Measurements from ENCODE around the gene WDR3. TPM values are rescaled to one million over a fixed set of nuclear protein-coding genes. Genes with fewer than 3 reads are reported as not detected.

WDR3 gene
- total RNA-seq, 1 donor, result 17.7 TPM

- no peak overlapping the region for H3K4me3 ChIP-seq (ENCODE audit: low read depth, low read length)
- TF ChIP-seq CTCF (IDR thresholded peaks at IDR 0.05; ENCODE audit: insufficient read depth, low read depth, low read length), result no peak
Measured at GRCh38 chr1:117932576-117932975, 3.0 kb downstream of the WDR3 start.

DNA sequence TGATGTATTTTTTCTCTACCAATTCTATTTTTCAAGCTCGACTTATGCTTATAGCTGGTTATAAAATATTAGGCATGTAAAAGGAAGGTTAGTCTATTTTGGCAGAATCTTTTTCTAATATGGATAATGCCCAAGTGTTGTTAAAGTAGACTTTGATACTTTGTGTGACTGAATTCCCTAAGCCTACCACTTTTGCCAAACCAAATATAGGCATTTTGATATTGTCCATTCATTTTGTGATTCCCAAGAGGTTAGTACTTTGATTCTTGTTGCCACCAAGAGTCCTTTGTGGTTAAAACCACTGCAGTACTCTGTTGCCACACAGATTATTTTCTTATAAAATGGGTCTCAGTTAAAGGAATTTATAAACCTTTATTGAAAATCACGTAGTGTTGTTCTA is 4.2 kb downstream of the WDR3 start:
- no peak for TF ChIP-seq CTCF (IDR thresholded peaks at IDR 0.05; ENCODE audit: insufficient read depth, low read depth, low read length)
- no peak overlapping the region for H3K4me3 ChIP-seq (ENCODE audit: low read depth, low read length)
- no peak for DNase-seq (ENCODE audit: low read depth)

More at GRCh38 chr1:117932576-117932975, 3.0 kb downstream of the WDR3 start:
- no peak for DNase-seq (ENCODE audit: low read depth)

GRCh38 chr1:117942293-117942692 is 12.8 kb downstream of the WDR3 start:
- TF ChIP-seq CTCF (IDR thresholded peaks at IDR 0.05; ENCODE audit: insufficient read depth, low read depth, low read length), result no peak
- DNase-seq (ENCODE audit: low read depth), result no peak
- no peak overlapping the region for H3K4me3 ChIP-seq (ENCODE audit: low read depth, low read length)

GRCh38 chr1:117952386-117952785 is 22.8 kb downstream of the WDR3 start:
- TF ChIP-seq CTCF (IDR thresholded peaks at IDR 0.05; ENCODE audit: insufficient read depth, low read depth, low read length), result no peak
- H3K4me3 ChIP-seq (ENCODE audit: low read depth, low read length), result no peak overlapping the region
- no peak for DNase-seq (ENCODE audit: low read depth)

DNA sequence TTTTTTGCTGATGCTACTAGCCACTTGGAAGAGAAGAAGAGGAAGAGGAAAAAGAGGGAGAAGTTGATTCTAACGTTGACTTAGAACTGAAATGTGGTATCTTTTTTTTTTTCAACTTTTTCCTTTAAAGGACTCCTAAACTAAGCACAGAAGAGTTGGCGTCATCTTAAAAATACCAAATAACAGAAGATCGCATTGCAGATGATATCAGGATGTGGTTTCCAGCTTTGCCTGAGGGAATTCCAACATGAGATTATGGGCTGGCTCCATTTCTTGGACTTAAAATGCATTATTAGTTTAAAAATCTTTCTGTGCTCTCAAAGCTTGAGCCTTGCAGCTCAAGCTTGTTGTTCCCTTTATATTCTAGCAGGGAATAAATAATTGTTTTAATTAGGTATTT is 29.8 kb downstream of the WDR3 start:
- no peak for TF ChIP-seq CTCF (IDR thresholded peaks at IDR 0.05; ENCODE audit: insufficient read depth, low read depth, low read length)
- peak; percentile 48 for DNase-seq (ENCODE audit: low read depth)
- H3K4me3 ChIP-seq (ENCODE audit: low read depth, low read length), result no peak overlapping the region

DNA sequence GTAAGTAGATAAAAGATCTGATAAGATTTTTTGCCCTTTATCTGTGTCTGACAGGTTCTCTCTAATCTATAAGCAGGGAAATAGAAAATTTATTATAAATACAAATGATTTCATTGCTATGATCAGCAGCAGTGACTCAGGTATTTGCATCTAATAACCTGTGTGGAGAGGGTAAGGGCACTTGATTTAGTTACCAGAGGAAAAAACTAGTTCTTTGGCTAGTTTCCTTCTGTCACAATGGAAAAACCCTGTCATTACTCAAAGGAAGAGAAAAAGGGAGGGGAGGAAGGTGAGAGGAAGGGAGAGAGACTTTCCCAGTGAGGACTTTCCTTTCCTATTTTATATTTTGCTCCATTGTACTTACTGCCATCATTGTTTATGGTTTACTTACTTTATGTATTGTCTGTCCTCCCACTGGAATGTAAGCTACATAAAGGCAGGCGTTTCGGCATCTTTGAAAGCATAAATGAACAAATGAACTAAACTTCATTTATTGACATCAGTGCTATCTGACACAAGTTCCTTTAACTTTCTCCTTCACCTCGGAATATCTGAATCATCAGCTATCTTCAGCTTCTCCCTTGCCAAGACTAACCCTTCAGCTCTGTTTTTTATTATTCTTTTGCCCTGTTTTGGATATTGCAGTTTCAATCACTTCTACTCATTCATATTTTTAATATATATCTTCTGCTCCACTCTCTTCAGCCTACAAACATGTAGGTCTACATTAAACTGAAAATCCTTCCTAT is 34.9 kb downstream of the WDR3 start:
- no peak for DNase-seq (ENCODE audit: low read depth)
- no peak for TF ChIP-seq CTCF (IDR thresholded peaks at IDR 0.05; ENCODE audit: insufficient read depth, low read depth, low read length)
- no peak overlapping the region for H3K4me3 ChIP-seq (ENCODE audit: low read depth, low read length)

- H3K4me3 ChIP-seq (ENCODE audit: low read depth, low read length), result no peak overlapping the region
- DNase-seq (ENCODE audit: low read depth), result peak; percentile 43
- TF ChIP-seq CTCF (IDR thresholded peaks at IDR 0.05; ENCODE audit: insufficient read depth, low read depth, low read length), result peak; percentile 34
Measured at GRCh38 chr1:117967477-117967876, 37.9 kb downstream of the WDR3 start.
